ENCODE results near the gene ZNF891.

- TF ChIP-seq, protein P1, sequence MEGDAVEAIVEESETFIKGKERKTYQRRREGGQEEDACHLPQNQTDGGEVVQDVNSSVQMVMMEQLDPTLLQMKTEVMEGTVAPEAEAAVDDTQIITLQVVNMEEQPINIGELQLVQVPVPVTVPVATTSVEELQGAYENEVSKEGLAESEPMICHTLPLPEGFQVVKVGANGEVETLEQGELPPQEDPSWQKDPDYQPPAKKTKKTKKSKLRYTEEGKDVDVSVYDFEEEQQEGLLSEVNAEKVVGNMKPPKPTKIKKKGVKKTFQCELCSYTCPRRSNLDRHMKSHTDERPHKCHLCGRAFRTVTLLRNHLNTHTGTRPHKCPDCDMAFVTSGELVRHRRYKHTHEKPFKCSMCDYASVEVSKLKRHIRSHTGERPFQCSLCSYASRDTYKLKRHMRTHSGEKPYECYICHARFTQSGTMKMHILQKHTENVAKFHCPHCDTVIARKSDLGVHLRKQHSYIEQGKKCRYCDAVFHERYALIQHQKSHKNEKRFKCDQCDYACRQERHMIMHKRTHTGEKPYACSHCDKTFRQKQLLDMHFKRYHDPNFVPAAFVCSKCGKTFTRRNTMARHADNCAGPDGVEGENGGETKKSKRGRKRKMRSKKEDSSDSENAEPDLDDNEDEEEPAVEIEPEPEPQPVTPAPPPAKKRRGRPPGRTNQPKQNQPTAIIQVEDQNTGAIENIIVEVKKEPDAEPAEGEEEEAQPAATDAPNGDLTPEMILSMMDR (conservative IDR thresholded peaks at IDR 0.05), result no peak
- TF ChIP-seq ZFX (IDR thresholded peaks at IDR 0.05), result no peak
These were observed 26.1 kb upstream of the ZNF891 start for GRCh38 chr12:133156125-133156690.

Measured in C4-2B (cell line).